ENCODE results near the gene AMBP.
A peak's percentile ranks its signal among the peaks of the same experiment; 100 is the strongest.

Gene AMBP

GRCh38 chr9:114072184-114073140, 5.6 kb downstream of the AMBP start:
- Mint-ChIP-seq H3K4me1 (no peaks in the 10 kb centered on the region), H3K9me3 (no peaks in the 10 kb centered on the region), H3K4me3 (no peak overlapping the region), H3K27me3 (peaks cover 24% of the 10 kb centered on the region), H3K27ac (no peak overlapping the region)
- DNase-seq (no peak), ATAC-seq (no peak)

- Mint-ChIP-seq H3K27me3 (peaks cover 13% of the 10 kb centered on the region), H3K9me3 (no peaks in the 10 kb centered on the region), H3K27ac (no peak overlapping the region), H3K4me3 (no peak overlapping the region), H3K4me1 (no peaks in the 10 kb centered on the region)
- no peak for DNase-seq
- no peak for ATAC-seq
Observed at GRCh38 chr9:114071197-114071795, 6.8 kb downstream of the AMBP start.

- Mint-ChIP-seq H3K9me3 (no peaks in the 10 kb centered on the region), H3K27me3 (peaks cover 4% of the 10 kb centered on the region), H3K27ac (no peak overlapping the region), H3K4me3 (no peak overlapping the region), H3K4me1 (no peaks in the 10 kb centered on the region)
- DNase-seq = no peak
- peak; percentile 53 for ATAC-seq
Observed at GRCh38 chr9:114070188-114071103, 7.7 kb downstream of the AMBP start.

DNA sequence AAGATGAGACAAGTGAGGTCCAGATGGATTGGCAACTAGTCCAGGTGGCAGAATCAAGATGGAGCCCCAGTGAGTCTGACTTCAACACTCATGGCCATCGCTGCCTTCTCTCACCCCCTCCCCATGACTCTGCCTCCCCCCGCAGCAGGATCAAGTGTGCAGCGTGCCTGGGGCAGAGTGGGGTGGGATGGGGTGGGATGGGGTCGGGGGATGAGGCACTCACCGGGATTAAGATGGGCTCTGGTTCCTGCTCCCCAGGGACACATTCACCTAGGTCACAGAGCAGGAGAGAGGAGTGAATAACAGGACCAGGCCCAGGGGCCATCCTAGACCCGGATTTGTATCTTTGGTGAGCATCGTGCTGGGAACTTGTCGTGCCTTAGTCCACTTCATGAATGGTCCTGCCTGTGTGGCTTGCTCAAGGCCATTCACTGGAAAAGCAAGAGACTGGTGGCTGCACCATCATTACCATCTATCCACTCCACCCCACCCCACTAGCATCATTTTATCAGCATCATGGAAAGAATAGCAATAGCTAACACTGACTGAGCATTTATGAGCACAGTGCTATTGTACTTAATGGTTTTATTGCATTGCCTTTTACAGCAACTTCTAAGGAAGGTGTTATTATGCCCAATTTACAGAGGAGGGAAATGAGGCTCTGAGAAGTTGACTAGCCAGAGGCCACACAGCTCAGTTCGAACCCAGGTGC, 8.5 kb downstream of the AMBP start:
- ATAC-seq = no peak
- no peak overlapping the region for H3K4me3 Mint-ChIP-seq
- no peak overlapping the region for H3K27ac Mint-ChIP-seq
- no peak for DNase-seq
- H3K4me1 Mint-ChIP-seq = no peaks in the 10 kb centered on the region
- no peaks in the 10 kb centered on the region for H3K27me3 Mint-ChIP-seq
- H3K9me3 Mint-ChIP-seq = no peaks in the 10 kb centered on the region

DNA sequence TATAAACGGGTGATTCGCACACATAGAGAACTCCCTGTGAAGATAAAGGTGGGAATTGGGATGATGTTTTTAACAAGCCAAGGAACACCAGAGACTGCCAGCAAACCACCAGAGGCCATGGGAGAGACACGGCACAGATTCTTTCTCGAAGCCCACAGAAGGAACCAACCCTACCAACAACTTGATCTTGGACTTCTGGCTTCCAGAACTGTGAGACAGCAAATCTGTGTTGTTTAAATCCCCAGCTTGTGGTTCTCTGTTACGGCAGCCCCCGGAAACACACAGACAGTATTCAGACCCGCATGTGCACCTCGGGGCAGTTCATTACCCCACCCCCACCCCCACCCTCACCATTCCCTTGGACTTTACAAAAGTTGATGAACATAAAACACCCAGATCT, 12.8 kb downstream of the AMBP start:
- H3K4me3 Mint-ChIP-seq = no peak overlapping the region
- no peak for DNase-seq

GRCh38 chr9:114061830-114062474, 16.1 kb downstream of the AMBP start:
- ATAC-seq = no peak
- no peak overlapping the region for H3K27ac Mint-ChIP-seq
- H3K4me1 Mint-ChIP-seq = no peaks in the 10 kb centered on the region
- peaks cover 25% of the 10 kb centered on the region for H3K27me3 Mint-ChIP-seq
- DNase-seq = no peak
- no peak overlapping the region for H3K4me3 Mint-ChIP-seq
- H3K9me3 Mint-ChIP-seq = no peaks in the 10 kb centered on the region

More for the DNA sequence above, 12.8 kb downstream of the AMBP start:
- Mint-ChIP-seq H3K27me3 (peaks cover 25% of the 10 kb centered on the region), H3K9me3 (no peaks in the 10 kb centered on the region), H3K27ac (no peak overlapping the region), H3K4me1 (no peaks in the 10 kb centered on the region)
- no peak for ATAC-seq

- no peak for ATAC-seq
Observed at GRCh38 chr9:114061292-114061691, 16.8 kb downstream of the AMBP start.

GRCh38 chr9:114060711-114061110, 17.4 kb downstream of the AMBP start:
- DNase-seq (no peak), ATAC-seq (no peak)
- H3K4me3 Mint-ChIP-seq = no peak overlapping the region
- no peaks in the 10 kb centered on the region for H3K9me3 Mint-ChIP-seq
- peaks cover 25% of the 10 kb centered on the region for H3K27me3 Mint-ChIP-seq
- H3K27ac Mint-ChIP-seq = no peak overlapping the region
- no peaks in the 10 kb centered on the region for H3K4me1 Mint-ChIP-seq

More at GRCh38 chr9:114061292-114061691, 16.8 kb downstream of the AMBP start:
- no peak for DNase-seq
- Mint-ChIP-seq H3K9me3 (no peaks in the 10 kb centered on the region), H3K4me1 (no peaks in the 10 kb centered on the region), H3K27me3 (peaks cover 25% of the 10 kb centered on the region), H3K4me3 (no peak overlapping the region), H3K27ac (no peak overlapping the region)

DNA sequence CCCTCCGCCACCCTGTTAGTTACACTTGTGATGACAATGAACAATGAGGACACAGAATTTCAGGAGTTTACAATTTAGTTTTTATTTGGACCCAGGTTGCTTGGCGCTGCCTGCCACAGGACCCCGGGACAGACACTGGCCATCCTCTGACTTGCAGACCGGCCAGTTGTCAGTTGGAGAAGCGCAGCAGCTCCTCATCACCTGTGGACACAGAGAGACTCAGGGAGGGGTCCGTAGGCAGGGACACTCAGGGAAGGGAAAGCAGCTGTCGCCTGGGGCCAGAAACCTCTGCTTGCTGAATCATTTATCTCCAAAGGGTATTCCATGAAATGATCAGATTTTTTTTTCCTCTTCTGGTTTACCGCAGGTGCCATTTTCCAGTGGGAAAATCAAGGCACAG, 18.0 kb downstream of the AMBP start:
- no peaks in the 10 kb centered on the region for H3K4me1 Mint-ChIP-seq

GRCh38 chr9:114059047-114059803, 18.9 kb downstream of the AMBP start:
- Mint-ChIP-seq H3K4me1 (no peaks in the 10 kb centered on the region), H3K27ac (no peak overlapping the region), H3K4me3 (no peak overlapping the region), H3K27me3 (peaks cover 25% of the 10 kb centered on the region), H3K9me3 (no peaks in the 10 kb centered on the region)
- ATAC-seq (no peak), DNase-seq (no peak)

More for the DNA sequence above, 18.0 kb downstream of the AMBP start:
- Mint-ChIP-seq H3K27ac (no peak overlapping the region), H3K27me3 (peaks cover 25% of the 10 kb centered on the region), H3K9me3 (no peaks in the 10 kb centered on the region), H3K4me3 (no peak overlapping the region)
- no peak for ATAC-seq
- DNase-seq = no peak

- Mint-ChIP-seq H3K9me3 (no peaks in the 10 kb centered on the region), H3K4me3 (no peak overlapping the region), H3K27me3 (peaks cover 20% of the 10 kb centered on the region), H3K27ac (no peak overlapping the region), H3K4me1 (no peaks in the 10 kb centered on the region)
- DNase-seq (no peak), ATAC-seq (no peak)
Observed at GRCh38 chr9:114058688-114059046, 19.4 kb downstream of the AMBP start.

- DNase-seq = no peak
- no peak for ATAC-seq
- Mint-ChIP-seq H3K4me1 (no peaks in the 10 kb centered on the region), H3K4me3 (no peak overlapping the region), H3K27me3 (peaks cover 7% of the 10 kb centered on the region), H3K9me3 (no peaks in the 10 kb centered on the region), H3K27ac (no peak overlapping the region)
Observed at GRCh38 chr9:114057161-114057885, 20.8 kb downstream of the AMBP start.

- ATAC-seq (no peak), DNase-seq (no peak)
- no peaks in the 10 kb centered on the region for H3K9me3 Mint-ChIP-seq
- no peak overlapping the region for H3K27ac Mint-ChIP-seq
- no peak overlapping the region for H3K4me3 Mint-ChIP-seq
- H3K4me1 Mint-ChIP-seq = no peaks in the 10 kb centered on the region
- no peaks in the 10 kb centered on the region for H3K27me3 Mint-ChIP-seq
Observed at GRCh38 chr9:114056527-114056926, 21.6 kb downstream of the AMBP start.

DNA sequence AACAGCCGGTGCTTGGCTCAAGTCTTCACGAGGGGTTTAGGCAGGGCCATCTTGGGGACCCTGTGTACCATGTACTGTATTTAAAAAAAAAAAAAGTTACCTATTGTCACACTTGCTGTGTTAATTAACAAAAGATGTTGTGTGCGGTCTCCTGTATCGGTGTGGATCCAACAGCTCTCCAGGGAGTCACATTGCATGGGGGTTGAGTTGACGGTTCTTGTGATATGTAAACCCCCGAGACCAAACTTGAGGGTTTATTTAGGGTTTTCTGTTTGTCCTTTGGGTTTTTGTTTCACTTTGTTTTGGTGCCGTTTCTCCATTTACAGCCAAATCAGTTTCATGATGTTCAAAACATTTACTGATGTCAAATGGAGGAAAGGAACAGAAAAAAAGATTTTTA, 22.2 kb downstream of the AMBP start:
- Mint-ChIP-seq H3K9me3 (no peaks in the 10 kb centered on the region), H3K4me1 (no peaks in the 10 kb centered on the region), H3K4me3 (no peak overlapping the region), H3K27ac (no peak overlapping the region), H3K27me3 (no peaks in the 10 kb centered on the region)
- ATAC-seq (no peak), DNase-seq (no peak)
